Fibroblast of upper back skin (primary cell): ENCODE results near the gene PARP11.
A peak's percentile ranks its signal among the peaks of the same experiment; 100 is the strongest.
"Not testable (repeated sequence)": the region's sequence is repeated elsewhere in the genome, so short reads cannot be mapped to it uniquely, and the experiment has no call there.

ENCODE experiments used
- DNase-seq: peaks from one replicate; pipeline ENCODE4 v3.0.0-alpha.2; 2013

Gene PARP11

DNA sequence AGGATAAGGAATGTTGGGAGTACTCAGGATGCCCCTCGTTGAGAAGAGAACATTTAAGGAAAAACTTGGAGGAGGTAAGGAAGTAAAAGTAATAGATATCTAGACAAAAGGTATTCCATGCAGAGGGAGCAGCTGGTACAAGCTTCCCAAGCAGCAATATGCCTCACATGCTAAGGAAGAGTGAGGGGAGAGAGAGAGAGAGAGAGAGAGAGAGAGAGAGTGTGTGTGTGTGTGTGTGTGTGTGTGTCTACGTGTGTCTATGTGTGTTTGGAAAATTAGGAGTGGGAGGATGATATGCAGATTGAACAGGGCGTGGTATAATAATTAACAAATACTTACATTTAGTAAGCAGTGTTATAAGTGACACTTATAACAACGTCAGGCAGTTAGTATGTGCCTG lies 9.2 kb upstream of the PARP11 start:
- DNase-seq = no peak

GRCh38 chr12:3881281-3881950 lies 8.2 kb upstream of the PARP11 start:
- DNase-seq = no peak

GRCh38 chr12:3879846-3880245 lies 6.6 kb upstream of the PARP11 start:
- DNase-seq = no peak

GRCh38 chr12:3871356-3871755 lies 1.8 kb downstream of the PARP11 start:
- no peak for DNase-seq

DNA sequence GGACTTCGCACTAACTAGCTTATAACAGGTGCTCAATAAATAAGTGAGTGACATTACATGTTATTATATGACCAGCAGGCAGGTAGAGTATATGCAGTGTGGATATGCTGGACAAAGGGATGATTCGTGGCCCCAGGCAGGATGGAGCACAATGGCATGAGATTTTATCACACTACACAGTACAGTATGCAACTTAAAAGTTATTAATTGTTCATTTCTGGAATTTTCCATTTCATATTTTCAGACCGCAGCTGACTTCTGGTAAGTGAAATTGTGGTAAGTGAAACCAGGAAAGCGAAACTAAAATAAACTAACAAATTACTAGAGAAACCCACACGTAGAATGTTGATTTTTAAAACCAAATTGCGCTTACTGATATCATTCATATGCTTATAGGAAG lies 3.3 kb downstream of the PARP11 start:
- DNase-seq = no peak

DNA sequence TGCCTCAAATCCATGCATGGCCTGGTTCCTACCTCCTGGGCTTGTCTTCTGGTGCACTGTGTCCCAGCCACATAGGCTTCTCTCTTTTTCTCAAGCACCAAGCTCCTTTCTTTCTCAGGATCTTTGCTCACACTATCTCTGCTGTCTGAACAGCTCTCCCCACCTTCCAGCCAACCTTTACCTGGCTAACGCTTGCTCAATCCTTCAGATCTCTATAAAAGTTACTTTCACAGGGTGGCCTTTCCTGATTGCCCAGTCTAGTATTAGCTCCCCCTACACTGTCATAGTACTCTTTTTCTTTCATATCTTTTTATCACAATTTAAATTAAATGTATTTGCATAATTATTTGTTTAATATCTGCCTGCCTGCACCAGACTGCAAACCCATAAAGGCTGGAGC lies 3.8 kb downstream of the PARP11 start:
- no peak for DNase-seq

DNA sequence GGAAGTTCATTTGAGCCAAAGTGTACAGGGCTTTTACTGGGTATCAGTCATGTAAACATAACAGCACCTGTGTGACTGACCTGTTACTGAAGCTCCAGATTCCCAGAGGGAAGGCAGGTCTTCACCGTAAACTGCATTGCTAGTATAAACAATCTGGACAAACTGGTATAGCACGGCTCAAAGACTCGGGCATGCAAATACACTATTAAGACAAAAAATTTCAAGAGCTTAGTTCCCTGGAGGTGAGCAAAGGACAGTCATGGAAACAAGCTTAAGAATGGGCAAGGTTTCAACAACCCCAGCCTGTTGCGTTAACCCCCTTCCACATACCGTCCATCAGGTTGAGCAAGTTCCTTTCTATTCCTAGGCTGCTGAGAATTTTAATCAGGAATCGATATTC lies 9.4 kb downstream of the PARP11 start:
- DNase-seq = no peak

- DNase-seq = no peak
Measured at GRCh38 chr12:3842517-3842916, 30.7 kb downstream of the PARP11 start.

DNA sequence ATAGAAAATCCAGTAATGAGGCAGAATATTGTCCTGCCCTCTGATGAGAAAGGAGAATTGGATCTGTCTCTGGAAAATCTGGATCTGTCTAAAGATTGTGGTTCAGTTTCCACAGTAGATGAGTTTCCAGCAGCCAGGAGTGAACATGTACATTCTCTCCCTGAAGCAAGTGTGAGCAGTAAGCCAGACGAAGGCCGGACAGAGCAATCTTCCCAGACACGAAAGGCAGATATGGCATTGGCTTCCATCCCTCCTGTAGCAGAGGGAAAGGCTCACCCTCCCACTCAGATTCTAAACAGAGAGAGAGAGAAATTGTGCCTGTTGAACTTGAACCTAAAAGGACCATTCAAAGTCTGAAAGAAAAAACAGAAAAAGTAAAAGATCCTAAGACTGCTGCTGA lies 31.4 kb downstream of the PARP11 start:
- DNase-seq = no peak

DNA sequence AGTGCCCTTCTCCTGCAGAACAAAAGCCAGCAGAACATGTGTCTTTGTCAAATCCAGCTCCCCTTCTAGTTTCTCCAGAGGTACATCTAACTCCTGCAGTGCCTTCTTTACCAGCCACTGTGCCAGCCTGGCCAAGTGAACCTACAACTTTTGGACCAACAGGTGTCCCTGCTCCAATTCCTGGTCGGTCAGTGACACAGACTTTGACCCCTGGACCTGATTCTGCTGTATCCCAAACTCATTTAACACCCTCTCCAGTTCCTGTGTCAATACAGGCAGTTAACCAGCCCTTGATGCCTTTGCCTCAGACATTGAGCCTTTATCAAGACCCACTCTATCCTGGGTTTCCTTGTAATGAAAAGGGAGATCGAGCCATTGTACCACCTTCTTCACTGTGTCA lies 32.4 kb downstream of the PARP11 start:
- not testable (repeated sequence) for DNase-seq

DNA sequence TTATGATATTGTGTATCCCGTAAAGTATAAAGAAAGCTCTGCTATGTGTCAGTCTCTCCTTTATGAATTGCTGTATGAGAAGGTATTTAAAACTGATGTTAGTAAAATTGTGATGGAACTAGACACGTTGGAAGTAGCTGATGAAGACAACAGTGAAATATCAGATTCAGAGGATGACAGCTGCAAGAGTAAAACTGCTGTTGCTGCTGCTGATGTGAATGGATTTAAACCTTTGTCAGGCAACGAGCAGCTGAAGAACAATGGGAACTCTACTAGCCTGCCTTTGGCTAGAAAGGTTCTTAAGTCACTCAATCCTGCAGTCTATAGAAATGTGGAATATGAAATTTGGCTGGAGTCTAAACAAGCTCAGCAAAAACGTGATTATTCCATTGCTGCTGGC lies 33.5 kb downstream of the PARP11 start:
- DNase-seq = not testable (repeated sequence)

- peak; percentile 1 for DNase-seq
Measured at GRCh38 chr12:3838701-3839548, 34.3 kb downstream of the PARP11 start.

DNA sequence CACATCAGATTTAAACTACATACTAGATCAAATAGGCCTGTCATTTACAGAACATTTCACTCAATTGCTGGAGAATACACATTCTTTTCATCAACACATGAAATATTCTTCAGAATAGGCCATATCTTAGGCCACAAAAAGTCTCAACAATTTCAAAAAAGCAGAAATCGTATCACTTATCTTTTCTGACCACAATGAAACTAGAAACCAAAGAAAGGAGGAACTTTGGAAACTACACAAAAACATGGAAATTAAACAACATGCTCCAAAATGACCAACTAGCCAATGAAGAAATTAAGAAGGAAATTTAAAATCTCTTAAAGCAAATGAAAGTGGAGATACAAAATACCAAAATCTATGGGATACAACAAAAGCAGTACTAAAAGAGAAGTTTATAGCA lies 35.1 kb downstream of the PARP11 start:
- DNase-seq = no peak

DNA sequence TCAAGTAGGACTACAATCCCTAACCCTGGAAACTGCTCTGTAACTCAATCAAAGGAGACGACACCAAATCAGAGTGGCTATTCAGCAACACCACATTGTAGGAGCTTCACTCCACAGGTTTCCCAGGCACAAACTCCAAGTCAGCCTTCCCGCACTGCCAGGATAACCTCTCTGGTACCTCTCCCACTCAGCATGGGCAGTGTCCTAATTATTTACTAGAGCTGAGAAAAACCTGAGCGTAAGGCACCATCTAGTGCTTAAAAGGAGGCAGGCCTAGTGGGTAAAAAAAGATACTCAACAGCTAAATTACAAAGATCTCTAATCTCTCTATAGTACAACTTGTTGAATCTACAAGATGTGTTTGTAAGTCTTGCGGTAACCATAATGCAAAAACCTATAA lies 36.1 kb downstream of the PARP11 start:
- DNase-seq = no peak

DNA sequence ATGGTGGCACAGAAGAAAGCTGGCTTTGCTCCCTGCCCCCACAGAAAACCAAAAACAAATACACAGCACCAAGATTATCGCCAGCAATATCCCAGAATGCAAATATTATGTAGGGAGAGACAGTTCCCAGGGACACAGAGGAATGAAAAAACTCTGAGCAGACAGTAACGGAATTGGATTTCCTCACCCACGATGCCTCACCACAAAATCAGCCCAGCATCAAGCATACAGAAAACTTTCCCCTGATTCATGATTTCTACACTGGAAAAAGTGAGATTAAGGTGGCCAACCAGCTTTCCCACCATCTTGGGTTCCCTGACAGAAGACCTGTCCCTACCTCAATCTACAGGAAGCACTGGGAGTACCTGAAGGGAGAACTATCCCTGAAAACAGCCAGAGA lies 36.6 kb downstream of the PARP11 start:
- peak; percentile 1 for DNase-seq

DNA sequence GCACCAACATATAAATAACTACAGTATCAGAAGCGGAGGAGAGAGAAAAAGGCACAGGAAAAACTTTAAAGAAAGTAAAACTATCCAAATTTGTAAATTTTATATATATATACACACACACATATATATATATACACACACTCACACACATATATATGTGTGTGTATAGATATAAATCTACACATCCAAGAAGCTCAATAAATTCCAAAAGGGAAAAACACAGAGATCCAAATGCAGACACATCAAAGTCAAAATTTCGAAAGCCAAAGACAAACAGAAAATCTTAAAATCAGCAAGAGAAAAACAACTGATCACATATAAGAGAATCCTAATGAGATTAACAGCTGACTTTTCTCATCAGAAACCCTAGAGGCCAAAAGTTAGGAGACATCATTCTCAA lies 37.3 kb downstream of the PARP11 start:
- DNase-seq = no peak

GRCh38 chr12:3834774-3835173 lies 38.4 kb downstream of the PARP11 start:
- no peak for DNase-seq

- no peak for DNase-seq
Measured at GRCh38 chr12:3833670-3834310, 39.4 kb downstream of the PARP11 start.

DNA sequence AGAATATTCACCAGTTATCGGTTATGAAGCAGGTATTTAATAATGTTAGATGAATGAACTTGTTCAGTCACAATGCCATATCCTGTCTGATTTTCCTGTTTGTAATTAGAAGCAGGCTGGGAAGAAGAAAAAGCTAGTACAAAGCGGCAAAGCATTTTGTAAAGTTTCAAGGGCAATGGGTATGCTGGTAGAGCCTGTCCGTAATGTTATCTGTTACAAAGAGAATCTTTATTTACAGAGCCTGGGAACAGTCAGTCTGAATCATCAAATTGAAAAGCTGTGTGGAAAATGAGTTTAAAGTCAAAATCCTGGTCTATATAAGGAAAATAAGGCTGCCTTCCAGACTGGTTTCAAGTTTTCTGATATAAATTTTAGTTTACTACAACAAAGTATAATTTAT lies 40.5 kb downstream of the PARP11 start:
- DNase-seq = no peak

GRCh38 chr12:3828888-3829287 lies 44.3 kb downstream of the PARP11 start:
- DNase-seq = no peak

DNA sequence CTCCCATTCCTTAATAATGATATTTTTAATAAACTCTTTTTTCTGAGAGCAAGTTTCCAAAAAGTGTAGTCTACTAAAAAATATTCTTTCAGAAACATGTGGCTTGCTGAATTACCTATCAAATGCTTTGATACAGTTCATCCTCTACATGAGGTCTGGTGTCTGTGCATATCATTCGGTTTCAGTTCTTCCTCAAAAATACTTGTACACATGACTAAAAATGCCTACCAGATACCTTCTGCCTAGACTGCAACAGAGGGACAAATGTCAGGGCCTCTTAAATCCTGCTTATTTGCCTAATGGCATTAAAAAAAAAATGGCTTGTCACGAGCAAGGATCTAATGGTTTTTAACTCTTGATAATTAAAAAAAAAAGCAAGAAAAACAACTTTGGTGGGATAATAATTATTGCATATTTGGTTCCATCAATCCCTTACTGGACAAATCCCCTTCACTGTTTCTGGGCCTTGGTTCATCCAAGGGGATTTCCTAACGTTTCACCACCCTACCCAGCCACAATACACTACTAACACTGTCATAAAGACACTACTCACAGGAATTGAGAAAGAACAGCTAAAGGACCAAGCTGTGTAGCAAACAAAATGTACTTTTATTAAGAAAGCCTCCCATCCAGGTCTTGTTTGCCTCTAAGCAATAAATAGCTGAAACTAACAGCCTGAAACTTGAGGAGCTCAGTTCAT lies 45.7 kb downstream of the PARP11 start:
- no peak for DNase-seq

- no peak for DNase-seq
Measured at GRCh38 chr12:3821441-3821840, 51.8 kb downstream of the PARP11 start.

GRCh38 chr12:3820122-3820521 lies 53.1 kb downstream of the PARP11 start:
- DNase-seq = peak; percentile 20
